ENCODE data around the gene CHTOP.

- no peak for TF ChIP-seq CTCF (conservative IDR thresholded peaks at IDR 0.05; ENCODE audit: low read length)
- TF ChIP-seq EZH2phosphoT487 (IDR thresholded peaks at IDR 0.05; ENCODE audit: borderline replicate concordance, low read depth, low read length) = no peak
These were observed 24.3 kb upstream of the CHTOP start for GRCh38 chr1:153609585-153609907.

All from OCI-LY7 (cell line).